Measurements from ENCODE around the gene DEF6. TPM values are rescaled to one million over a fixed set of nuclear protein-coding genes. Genes with fewer than 3 reads are reported as not detected.

DEF6 gene
- total RNA-seq, 2 experiments from 2014 or later, result 213 to 216 TPM

- H3K4me1 Mint-ChIP-seq, result peaks cover 51% of the 10 kb centered on the region
- peaks cover 35% of the 10 kb centered on the region for H3K36me3 Mint-ChIP-seq
- no peaks in the 10 kb centered on the region for H3K9me3 Mint-ChIP-seq
- no peaks in the 10 kb centered on the region for H3K27me3 Mint-ChIP-seq
- H3K4me3 Mint-ChIP-seq, result no peak overlapping the region
- no peak for ATAC-seq (ENCODE audit: low read depth)
- no peak for DNase-seq
- POLR2A ChIA-PET, result interaction anchor here (1.0 kb wide), 1 partner anchor 81 kb away, joined by 3 read pairs; no protein-coding TSS in a partner anchor
- H3K27ac Mint-ChIP-seq, result peak overlapping the region; percentile 14
Observed at GRCh38 chr6:35367646-35368037, 70.0 kb downstream of the DEF6 start.

GRCh38 chr6:35368038-35368887 is 70.6 kb downstream of the DEF6 start:
- Mint-ChIP-seq H3K27me3 (no peaks in the 10 kb centered on the region), H3K36me3 (peaks cover 40% of the 10 kb centered on the region), H3K4me3 (peak overlapping the region; percentile 36), H3K27ac (peak overlapping the region; percentile 46), H3K4me1 (peaks cover 49% of the 10 kb centered on the region), H3K9me3 (no peaks in the 10 kb centered on the region)
- POLR2A ChIA-PET, result interaction anchor here (0.9 to 1.0 kb wide), 3 partner anchors 49 to 81 kb away, joined by 3 read pairs; no protein-coding TSS in a partner anchor
- DNase-seq (no peak), ATAC-seq (ENCODE audit: low read depth) (peak; percentile 51)

- Mint-ChIP-seq H3K4me3 (peak overlapping the region; percentile 66), H3K36me3 (peaks cover 49% of the 10 kb centered on the region), H3K9me3 (no peaks in the 10 kb centered on the region), H3K27ac (peak overlapping the region; percentile 85), H3K27me3 (no peaks in the 10 kb centered on the region), H3K4me1 (peaks cover 50% of the 10 kb centered on the region)
- DNase-seq (peak; percentile 49), ATAC-seq (ENCODE audit: low read depth) (peak; percentile 82)
- POLR2A ChIA-PET, result interaction anchor here (1.3 kb wide), 1 partner anchor 48 kb away, joined by 3 read pairs; no protein-coding TSS in a partner anchor
Observed at GRCh38 chr6:35370124-35370741, 72.6 kb downstream of the DEF6 start.

GRCh38 chr6:35370785-35371493 is 73.3 kb downstream of the DEF6 start:
- Mint-ChIP-seq H3K27me3 (no peaks in the 10 kb centered on the region), H3K27ac (peak overlapping the region; percentile 85), H3K4me3 (peak overlapping the region; percentile 66), H3K36me3 (peaks cover 45% of the 10 kb centered on the region), H3K9me3 (no peaks in the 10 kb centered on the region), H3K4me1 (peaks cover 49% of the 10 kb centered on the region)
- DNase-seq (no peak), ATAC-seq (ENCODE audit: low read depth) (no peak)
- POLR2A ChIA-PET, result interaction anchor here (0.5 kb wide), 1 partner anchor 22 kb away, joined by 5 read pairs; no protein-coding TSS in a partner anchor

Other genes with a start within 250 kb of the DEF6 start
- not detected for gene TCP11, start 156.5 kb upstream of the DEF6 start, total RNA-seq
- under 1 TPM; 0.20 to 0.22 TPM for gene SCUBE3, start 83.9 kb upstream of the DEF6 start, total RNA-seq
- 10 to 100 TPM; 63.0 to 66.0 TPM for gene ZNF76, start 38.1 kb upstream of the DEF6 start, total RNA-seq
- gene PPARD, start 44.7 kb downstream of the DEF6 start, total RNA-seq, result 10 to 100 TPM; 43.0 to 45.9 TPM
- gene FANCE, start 154.5 kb downstream of the DEF6 start, total RNA-seq, result 10 to 100 TPM; 14.9 to 15.9 TPM
- gene RPL10A, start 170.6 kb downstream of the DEF6 start, total RNA-seq, result 1,000 to 10,000 TPM; 1,373 to 1,398 TPM
- gene TEAD3, start 199.3 kb downstream of the DEF6 start, total RNA-seq, result under 1 TPM; 0.19 to 0.43 TPM
- gene TULP1, start 215.1 kb downstream of the DEF6 start, total RNA-seq, result not detected